CD8-positive, alpha-beta memory T cell (primary cell): ENCODE results near the gene TNIK. TPM values are rescaled to one million over a fixed set of nuclear protein-coding genes. Genes with fewer than 3 reads are reported as not detected.
A peak's percentile ranks its signal among the peaks of the same experiment; 100 is the strongest.

Experiments used
- CTCF ChIA-PET: fragments of 350-600 bp; sonication (Branson Sonifier 250); formaldehyde crosslinking; loops from one replicate; lab custom pipeline; 2021; ENCODE audit warnings: antibody characterized with exemption; lab: Charles Lee
- POLR2A ChIA-PET: fragments of 350-600 bp; sonication (Branson Sonifier 250); formaldehyde crosslinking; loops from one replicate; lab custom pipeline; 2021; ENCODE audit warnings: antibody characterized with exemption; lab: Charles Lee
- DNase-seq, 5 donors: peaks; one replicate each; pipeline versions ENCODE4 v3.0.0 to v3.0.0-alpha.2; 2020 to 2022; ENCODE audit warnings: mixed read lengths in 1 of 5
- H3K27ac ChIP-seq: one replicate; pipeline ENCODE4 v1.7.0; 2013; ENCODE audit warnings: low read depth, mild to moderate bottlenecking, low read length, moderate library complexity
- H3K27me3 ChIP-seq: 2 replicates; pipeline ENCODE4 v1.7.0; 2013; ENCODE audit warnings: low read length, mild to moderate bottlenecking; ENCODE audit not compliant: insufficient read depth, poor library complexity, severe bottlenecking
- H3K36me3 ChIP-seq: 2 replicates; pipeline ENCODE4 v1.7.0; 2013; ENCODE audit warnings: mild to moderate bottlenecking, low read length, moderate library complexity; ENCODE audit not compliant: insufficient read depth
- H3K4me1 ChIP-seq: 2 replicates; pipeline ENCODE4 v1.7.0; 2013; ENCODE audit warnings: mild to moderate bottlenecking, low read length, moderate library complexity; ENCODE audit not compliant: insufficient read depth
- H3K4me3 ChIP-seq: 2 replicates; pipeline ENCODE4 v1.7.0; 2013; ENCODE audit warnings: mild to moderate bottlenecking, low read length
- H3K9me3 ChIP-seq: 2 replicates; pipeline ENCODE4 v1.7.0; 2013; ENCODE audit warnings: mild to moderate bottlenecking, low read length
- H3K27ac Mint-ChIP-seq, 8 donors: one replicate each; pipeline ENCODE4 v1.8.0; 2020 to 2021; ENCODE audit warnings: mixed read lengths in 8 of 8, mild to moderate bottlenecking in 6 of 8, inconsistent platforms in 3 of 8, moderate library complexity in 3 of 8
- H3K27me3 Mint-ChIP-seq, 2 donors: one replicate each; pipeline ENCODE4 v1.8.0; 2020 to 2021; ENCODE audit warnings: mixed read lengths in 2 of 2, mild to moderate bottlenecking in 1 of 2, moderate library complexity in 1 of 2
- H3K36me3 Mint-ChIP-seq, 3 donors: one replicate each; pipeline ENCODE4 v1.8.0; 2020 to 2021; ENCODE audit warnings: mixed read lengths in 3 of 3, inconsistent platforms in 1 of 3, mild to moderate bottlenecking in 1 of 3
- H3K4me1 Mint-ChIP-seq, 3 donors: one replicate each; pipeline ENCODE4 v1.8.0; 2020 to 2021; ENCODE audit warnings: mixed read lengths in 3 of 3, inconsistent platforms in 1 of 3, mild to moderate bottlenecking in 1 of 3
- H3K4me3 Mint-ChIP-seq, 7 donors: one replicate each; pipeline ENCODE4 v1.8.0; 2020 to 2021; ENCODE audit warnings: mixed read lengths in 7 of 7, mild to moderate bottlenecking in 6 of 7, moderate library complexity in 4 of 7, inconsistent platforms in 2 of 7
- H3K9me3 Mint-ChIP-seq, 5 donors: one replicate each; pipeline ENCODE4 v1.8.0; 2020 to 2022; ENCODE audit warnings: mixed read lengths in 5 of 5, mild to moderate bottlenecking in 3 of 5, moderate library complexity in 2 of 5, inconsistent platforms in 1 of 5
- polyA plus RNA-seq: library from polyadenylated mRNA; unstranded; fragments of 300-500 nt; fragmentation: Illumina TruSeq; gene quantifications from one replicate; pipeline ENCODE4 v1.2.3, GENCODE V29; 2021
- total RNA-seq, 2 experiments: library from RNA; stranded (reverse); gene quantifications; one replicate each; pipeline ENCODE4 v1.2.3, GENCODE V29; 2021

TNIK gene
- total and polyA plus RNA-seq, 3 experiments from 2014 or later, result 15.9 to 19.2 (median 17.7) TPM

GRCh38 chr3:171329746-171330145 lies 130.5 kb downstream of the TNIK start:
- Histone ChIP-seq H3K9me3 (no peaks in the 10 kb centered on the region), H3K27ac (no peak overlapping the region), H3K36me3 (no peaks in the 10 kb centered on the region), H3K4me1 (peaks cover 23% of the 10 kb centered on the region), H3K4me3 (no peak overlapping the region), H3K27me3 (no peaks in the 10 kb centered on the region)
- Mint-ChIP-seq H3K27me3 (no peaks in the 10 kb centered on the region), H3K4me1 (peaks cover 37 to 80% (median 68%) of the 10 kb centered on the region in 3 donors), H3K36me3 (no peaks in the 10 kb centered on the region), H3K4me3 (no peak overlapping the region), H3K27ac (no peak overlapping the region), H3K9me3 (no peaks in the 10 kb centered on the region)
- DNase-seq, result no peak
- POLR2A ChIA-PET, result no interaction called here
- CTCF ChIA-PET, result interaction anchor here (1.0 to 2.3 kb wide), 5 partner anchors 9 to 228 kb away, joined by 3 to 8 read pairs (median 3); partner anchors contain the start of gene TNIK

GRCh38 chr3:171328419-171329082 lies 131.7 kb downstream of the TNIK start:
- H3K4me1 Mint-ChIP-seq, result peaks cover 37 to 83% (median 71%) of the 10 kb centered on the region in 3 donors
- Histone ChIP-seq H3K36me3 (no peaks in the 10 kb centered on the region), H3K4me1 (peaks cover 23% of the 10 kb centered on the region), H3K27ac (no peak overlapping the region), H3K27me3 (no peaks in the 10 kb centered on the region), H3K4me3 (no peak overlapping the region), H3K9me3 (no peaks in the 10 kb centered on the region)
- no peaks in the 10 kb centered on the region for H3K27me3 Mint-ChIP-seq
- peaks cover 0 to 3% (median 2%) of the 10 kb centered on the region in 3 donors for H3K36me3 Mint-ChIP-seq
- POLR2A ChIA-PET, result interaction anchor here (1.0 kb wide), 1 partner anchor 129 kb away, joined by 3 read pairs; no protein-coding TSS in a partner anchor
- peak; percentile 34 to 59 (median 49) for DNase-seq
- peak overlapping the region in 5 of 8 donors; percentile 17 to 74 (median 70) for H3K27ac Mint-ChIP-seq
- peak overlapping the region in 6 of 7 donors; percentile 21 to 68 (median 50) for H3K4me3 Mint-ChIP-seq
- H3K9me3 Mint-ChIP-seq, result no peaks in the 10 kb centered on the region
- CTCF ChIA-PET, result interaction anchor here (0.8 to 2.5 kb wide), 8 partner anchors 11 to 229 kb away, joined by 3 to 8 read pairs (median 3); partner anchors contain the start of gene TNIK

DNA sequence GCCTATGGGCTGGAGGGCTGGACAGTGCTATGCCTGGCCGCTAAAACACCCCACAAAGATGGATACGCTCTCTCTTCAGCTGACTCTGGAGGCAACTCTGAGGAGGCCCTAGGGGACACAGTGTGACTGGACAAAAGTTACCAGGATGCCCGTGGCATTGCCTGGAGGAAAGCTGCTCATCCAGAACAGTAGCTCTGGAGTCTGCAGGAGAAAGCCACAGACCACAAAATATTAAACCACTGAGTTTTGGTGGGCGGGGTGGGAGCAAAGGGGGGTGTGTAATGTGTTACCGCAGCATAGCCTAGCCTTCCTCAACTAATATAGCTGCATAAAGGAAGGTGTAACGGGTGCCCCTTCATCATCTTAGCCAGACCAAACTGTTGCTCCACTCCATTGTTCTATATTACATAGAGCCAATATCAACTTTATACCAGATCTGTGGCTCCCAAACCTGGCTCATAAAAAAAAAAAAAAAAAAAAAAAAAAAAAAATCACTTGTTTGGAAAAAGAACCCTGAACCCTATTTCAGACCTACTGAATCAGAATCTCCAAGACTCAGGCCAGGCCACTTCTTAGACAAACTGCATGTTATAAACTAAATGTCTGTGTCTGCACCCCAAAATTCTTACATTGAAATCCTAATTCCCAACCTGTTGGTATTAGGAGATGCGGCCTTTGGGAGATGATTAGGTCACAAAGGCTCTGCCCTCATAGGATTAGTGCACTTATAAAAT lies 132.6 kb downstream of the TNIK start:
- Histone ChIP-seq H3K27me3 (no peaks in the 10 kb centered on the region), H3K27ac (no peak overlapping the region), H3K36me3 (no peaks in the 10 kb centered on the region), H3K9me3 (no peaks in the 10 kb centered on the region), H3K4me3 (no peak overlapping the region), H3K4me1 (peaks cover 23% of the 10 kb centered on the region)
- peaks cover 37 to 89% (median 77%) of the 10 kb centered on the region in 3 donors for H3K4me1 Mint-ChIP-seq
- peaks cover 0 to 5% (median 2%) of the 10 kb centered on the region in 3 donors for H3K36me3 Mint-ChIP-seq
- no peak overlapping the region for H3K4me3 Mint-ChIP-seq
- no peak for DNase-seq
- CTCF ChIA-PET, result interaction anchor here (0.8 to 2.5 kb wide), 3 partner anchors 10 to 48 kb away, joined by 3 to 8 read pairs (median 6); no protein-coding TSS in a partner anchor
- H3K27ac Mint-ChIP-seq, result no peak overlapping the region
- no peaks in the 10 kb centered on the region for H3K27me3 Mint-ChIP-seq
- no peaks in the 10 kb centered on the region for H3K9me3 Mint-ChIP-seq
- POLR2A ChIA-PET, result no interaction called here

DNA sequence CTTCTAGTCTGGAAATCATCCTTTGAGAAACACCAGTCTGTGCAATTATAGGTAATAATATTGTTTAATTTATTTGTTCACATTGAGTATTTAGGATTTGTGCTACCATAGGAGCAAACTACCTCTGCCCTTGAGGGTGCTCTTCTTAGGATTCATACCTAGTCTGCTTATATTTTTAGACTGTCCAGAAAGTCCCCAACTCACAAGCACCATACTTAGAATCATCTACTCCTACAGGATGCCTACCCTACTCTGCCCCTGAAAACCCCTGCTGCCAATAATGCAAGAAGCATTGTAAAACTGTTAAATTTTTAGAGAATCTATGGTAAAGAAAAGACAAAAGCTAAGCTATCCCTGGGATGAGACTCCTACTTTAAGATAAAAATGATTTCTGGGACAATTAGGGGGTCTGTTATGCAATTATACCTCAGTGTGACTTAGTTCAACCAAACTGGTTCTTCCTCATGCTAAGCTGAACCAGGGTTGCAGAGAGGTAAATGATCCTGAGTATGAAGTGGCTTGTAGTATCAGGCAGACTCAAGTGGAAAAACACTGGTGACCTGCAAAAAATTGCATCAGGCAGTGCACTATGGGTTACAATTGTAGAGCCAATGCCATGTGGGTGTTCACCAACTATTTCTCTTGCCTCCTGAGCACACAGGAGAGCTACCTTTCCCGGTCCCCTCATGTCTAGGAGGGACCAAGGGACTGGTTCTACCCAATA lies 133.3 kb downstream of the TNIK start:
- Mint-ChIP-seq H3K27me3 (no peaks in the 10 kb centered on the region), H3K36me3 (peaks cover 0 to 5% (median 2%) of the 10 kb centered on the region in 3 donors), H3K27ac (peak overlapping the region in 3 of 8 donors; percentile 26 to 42 (median 26)), H3K9me3 (no peaks in the 10 kb centered on the region), H3K4me1 (peaks cover 38 to 90% (median 83%) of the 10 kb centered on the region in 3 donors), H3K4me3 (no peak overlapping the region)
- POLR2A ChIA-PET, result no interaction called here
- no peaks in the 10 kb centered on the region for H3K36me3 ChIP-seq
- H3K4me1 ChIP-seq, result peaks cover 23% of the 10 kb centered on the region
- H3K9me3 ChIP-seq, result no peaks in the 10 kb centered on the region
- DNase-seq, result no peak
- no peak overlapping the region for H3K27ac ChIP-seq
- no peak overlapping the region for H3K4me3 ChIP-seq
- no peaks in the 10 kb centered on the region for H3K27me3 ChIP-seq
- CTCF ChIA-PET, result interaction anchor here (1.6 to 2.5 kb wide), 2 partner anchors 10 to 47 kb away, joined by 6 to 8 read pairs; no protein-coding TSS in a partner anchor

DNA sequence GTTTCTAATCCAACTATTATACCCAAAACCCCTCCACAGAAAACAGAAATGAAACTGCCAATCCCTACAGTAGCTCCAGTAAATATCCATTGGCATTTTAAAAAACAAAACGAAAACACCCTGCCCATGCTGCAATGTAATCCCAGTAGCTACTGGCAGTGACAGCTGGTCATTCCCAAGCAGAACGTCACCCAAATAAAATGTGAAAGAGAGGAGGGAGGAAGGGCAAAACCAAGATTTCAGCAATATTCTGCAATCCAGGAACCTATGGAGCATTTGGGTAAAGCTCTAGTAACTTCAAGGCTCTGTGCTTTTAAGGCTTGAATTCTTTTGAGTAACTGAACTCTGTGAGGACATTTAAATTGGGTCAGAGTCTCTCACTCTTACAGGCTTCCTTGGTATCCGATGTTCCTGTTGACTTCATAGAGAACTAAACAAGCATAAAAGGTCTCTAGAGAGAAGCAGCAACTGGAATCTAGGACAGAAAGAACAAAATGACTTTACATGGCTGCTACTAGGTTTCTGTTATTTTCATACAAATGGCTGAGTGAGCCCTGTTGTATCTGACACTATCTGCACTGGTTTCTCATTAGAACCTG lies 136.2 kb downstream of the TNIK start:
- Mint-ChIP-seq H3K9me3 (no peaks in the 10 kb centered on the region), H3K4me3 (no peak overlapping the region), H3K27ac (peak overlapping the region in 2 of 8 donors; percentile 9 to 74), H3K36me3 (peaks cover 0 to 5% (median 2%) of the 10 kb centered on the region in 3 donors), H3K27me3 (no peaks in the 10 kb centered on the region), H3K4me1 (peaks cover 29 to 73% (median 70%) of the 10 kb centered on the region in 3 donors)
- Histone ChIP-seq H3K36me3 (no peaks in the 10 kb centered on the region), H3K4me3 (no peak overlapping the region), H3K9me3 (no peaks in the 10 kb centered on the region), H3K27me3 (no peaks in the 10 kb centered on the region), H3K27ac (no peak overlapping the region), H3K4me1 (peaks cover 13% of the 10 kb centered on the region)
- ChIA-PET POLR2A (no interaction called here), CTCF (no interaction called here)
- DNase-seq, result no peak

DNA sequence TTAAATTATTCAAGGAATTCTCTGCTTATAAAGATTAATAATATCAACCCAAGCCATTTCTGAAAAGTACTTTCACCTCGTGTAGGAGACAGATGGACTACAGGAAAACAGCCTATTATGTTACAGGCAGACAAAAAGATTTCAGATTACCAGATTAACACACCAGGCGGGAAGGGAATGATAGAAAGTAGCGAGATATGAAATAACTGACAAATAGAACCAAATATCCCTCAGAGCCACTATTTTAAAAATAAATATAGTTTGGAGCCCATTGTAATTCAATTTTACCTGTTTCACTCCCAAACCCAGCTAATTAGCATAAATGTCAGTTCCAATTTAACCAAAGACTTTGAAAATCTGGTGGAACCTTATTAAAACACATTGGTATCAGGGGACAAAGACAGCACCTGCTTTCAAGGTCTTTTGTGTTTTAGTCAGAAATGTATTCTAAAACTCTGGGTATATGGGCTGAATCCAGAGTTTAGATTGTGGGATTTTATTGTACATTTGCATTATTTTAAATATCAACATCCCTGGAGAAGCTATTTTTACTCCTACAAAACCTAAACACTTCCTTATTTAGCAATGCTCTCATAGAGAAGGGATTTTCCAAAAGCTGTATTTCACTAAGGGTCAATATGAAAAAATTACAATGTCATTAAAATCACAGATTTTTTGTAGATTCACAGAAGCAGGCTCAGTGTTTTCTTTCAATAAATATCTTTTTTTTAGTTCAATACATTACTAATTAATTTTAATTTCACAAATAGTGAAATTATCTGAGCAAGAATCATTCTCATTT lies 138.4 kb downstream of the TNIK start:
- ChIA-PET CTCF (no interaction called here), POLR2A (interaction anchor here (0.6 kb wide), 1 partner anchor 67 kb away, joined by 5 read pairs; no protein-coding TSS in a partner anchor)
- DNase-seq, result no peak
- no peak overlapping the region for H3K4me3 ChIP-seq
- Mint-ChIP-seq H3K9me3 (no peaks in the 10 kb centered on the region), H3K27ac (peak overlapping the region in 2 of 8 donors; percentile 31 to 54), H3K4me3 (no peak overlapping the region), H3K36me3 (peaks cover 0 to 5% (median 2%) of the 10 kb centered on the region in 3 donors), H3K4me1 (peaks cover 17 to 60% (median 58%) of the 10 kb centered on the region in 3 donors), H3K27me3 (no peaks in the 10 kb centered on the region)
- no peaks in the 10 kb centered on the region for H3K9me3 ChIP-seq
- H3K27me3 ChIP-seq, result no peaks in the 10 kb centered on the region
- H3K36me3 ChIP-seq, result no peaks in the 10 kb centered on the region
- no peak overlapping the region for H3K27ac ChIP-seq
- H3K4me1 ChIP-seq, result no peaks in the 10 kb centered on the region
